HG02885 (cell line): ENCODE results near the gene TRDMT1.
A peak's percentile ranks its signal among the peaks of the same experiment; 100 is the strongest.

Experiments used
- ATAC-seq: cut with Tn5 transposase; IDR thresholded peaks from one replicate; pipeline ENCODE4 v1.9.1; 2021; ENCODE audit warnings: mild to moderate bottlenecking; ENCODE audit not compliant: unreplicated experiment, poor library complexity

Gene TRDMT1

DNA sequence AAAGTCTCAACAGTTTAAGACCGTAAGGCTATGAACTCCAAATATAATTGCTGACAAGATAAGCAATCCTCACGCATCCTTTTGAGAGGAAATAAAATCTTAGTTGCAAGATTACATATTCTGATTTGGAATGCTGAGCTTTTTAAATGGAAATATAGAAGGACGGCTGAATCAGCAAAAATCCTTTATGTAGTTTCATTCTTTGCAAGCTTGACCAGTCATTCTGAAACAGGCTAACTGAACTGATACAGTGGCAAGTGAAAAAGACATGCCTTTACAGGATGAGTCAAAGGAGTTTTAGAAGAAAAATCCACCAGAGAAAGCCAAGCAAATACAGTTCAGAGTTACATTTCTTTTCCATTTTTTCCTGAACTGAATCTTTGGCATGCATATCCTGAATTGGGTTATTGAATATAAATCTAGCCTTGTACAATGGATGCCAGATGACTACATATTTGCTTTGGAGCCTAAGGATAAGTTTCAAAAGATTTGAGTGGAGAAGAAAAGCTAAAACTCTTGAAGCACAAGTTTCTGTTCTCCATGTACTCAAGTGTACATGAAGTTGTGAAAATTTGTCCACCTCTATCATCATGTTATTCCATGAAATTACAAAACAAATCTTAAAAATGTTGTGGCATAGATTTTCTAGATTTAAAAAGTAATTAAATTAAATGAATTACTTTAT lies 30.9 kb upstream of the TRDMT1 start:
- peak; percentile 19 for ATAC-seq

DNA sequence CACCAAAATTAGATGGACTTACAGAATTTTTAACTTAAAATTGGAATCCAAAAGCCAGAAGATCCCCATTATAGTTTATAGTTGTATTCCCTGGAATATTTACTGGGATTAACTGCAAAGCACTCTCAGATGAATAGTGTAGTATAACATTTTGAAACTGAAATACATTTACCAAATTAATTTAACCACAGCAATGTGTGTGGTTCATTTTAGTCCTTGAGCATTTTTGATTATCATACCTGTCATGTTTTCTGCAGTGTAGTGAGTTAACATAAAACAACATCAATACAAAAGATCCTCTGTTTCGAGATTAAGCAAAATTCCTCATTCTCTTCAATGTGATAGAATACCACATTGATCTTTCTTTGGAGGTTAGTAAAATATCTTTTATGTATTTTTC lies 30.3 kb upstream of the TRDMT1 start:
- ATAC-seq: no peak

DNA sequence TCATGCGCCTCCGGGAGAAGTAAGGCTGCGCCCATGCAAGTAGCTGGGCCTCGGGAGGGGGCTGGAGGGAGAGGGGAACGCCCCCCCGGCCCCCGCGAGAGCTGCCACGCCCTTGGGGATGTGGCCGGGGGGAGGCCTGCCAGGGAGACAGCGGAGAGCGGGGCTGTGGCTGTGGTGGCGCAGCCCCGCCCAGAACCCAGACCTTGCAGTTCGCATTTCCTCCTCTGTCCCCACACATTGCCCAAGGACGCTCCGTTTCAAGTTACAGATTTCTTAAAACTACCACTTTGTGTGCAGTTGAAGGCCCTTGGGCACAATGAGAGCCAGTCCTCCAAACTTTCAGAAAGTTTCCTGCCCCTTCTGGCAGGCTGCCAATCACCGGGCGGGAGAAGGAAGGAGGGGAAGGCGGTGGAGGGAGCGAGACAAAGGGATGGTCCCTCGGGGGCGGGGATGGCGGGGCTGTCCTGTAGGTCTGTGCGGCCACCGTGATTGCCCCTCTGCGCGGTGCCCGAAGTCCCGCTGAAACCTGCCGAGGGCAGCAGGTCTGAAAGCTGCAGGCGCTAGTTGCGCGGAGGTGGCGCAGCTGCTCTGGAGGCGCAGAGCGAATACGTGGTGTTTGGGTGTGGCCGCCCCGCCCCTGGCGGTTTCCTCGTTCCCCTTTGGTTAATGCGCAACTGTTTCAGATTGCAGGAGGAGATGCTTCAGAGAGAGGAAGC lies 28.7 kb upstream of the TRDMT1 start:
- ATAC-seq: peak; percentile 67

DNA sequence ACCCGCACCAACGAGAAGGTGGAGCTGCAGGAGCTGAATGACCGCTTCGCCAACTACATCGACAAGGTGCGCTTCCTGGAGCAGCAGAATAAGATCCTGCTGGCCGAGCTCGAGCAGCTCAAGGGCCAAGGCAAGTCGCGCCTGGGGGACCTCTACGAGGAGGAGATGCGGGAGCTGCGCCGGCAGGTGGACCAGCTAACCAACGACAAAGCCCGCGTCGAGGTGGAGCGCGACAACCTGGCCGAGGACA lies 28.2 kb upstream of the TRDMT1 start:
- ATAC-seq: no peak

DNA sequence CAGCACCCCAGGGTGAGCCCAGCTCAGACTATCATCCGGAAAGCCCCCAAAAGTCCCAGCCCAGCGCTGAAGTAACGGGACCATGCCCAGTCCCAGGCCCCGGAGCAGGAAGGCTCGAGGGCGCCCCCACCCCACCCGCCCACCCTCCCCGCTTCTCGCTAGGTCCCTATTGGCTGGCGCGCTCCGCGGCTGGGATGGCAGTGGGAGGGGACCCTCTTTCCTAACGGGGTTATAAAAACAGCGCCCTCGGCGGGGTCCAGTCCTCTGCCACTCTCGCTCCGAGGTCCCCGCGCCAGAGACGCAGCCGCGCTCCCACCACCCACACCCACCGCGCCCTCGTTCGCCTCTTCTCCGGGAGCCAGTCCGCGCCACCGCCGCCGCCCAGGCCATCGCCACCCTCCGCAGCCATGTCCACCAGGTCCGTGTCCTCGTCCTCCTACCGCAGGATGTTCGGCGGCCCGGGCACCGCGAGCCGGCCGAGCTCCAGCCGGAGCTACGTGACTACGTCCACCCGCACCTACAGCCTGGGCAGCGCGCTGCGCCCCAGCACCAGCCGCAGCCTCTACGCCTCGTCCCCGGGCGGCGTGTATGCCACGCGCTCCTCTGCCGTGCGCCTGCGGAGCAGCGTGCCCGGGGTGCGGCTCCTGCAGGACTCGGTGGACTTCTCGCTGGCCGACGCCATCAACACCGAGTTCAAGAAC lies 27.7 kb upstream of the TRDMT1 start:
- peak; percentile 7 for ATAC-seq

DNA sequence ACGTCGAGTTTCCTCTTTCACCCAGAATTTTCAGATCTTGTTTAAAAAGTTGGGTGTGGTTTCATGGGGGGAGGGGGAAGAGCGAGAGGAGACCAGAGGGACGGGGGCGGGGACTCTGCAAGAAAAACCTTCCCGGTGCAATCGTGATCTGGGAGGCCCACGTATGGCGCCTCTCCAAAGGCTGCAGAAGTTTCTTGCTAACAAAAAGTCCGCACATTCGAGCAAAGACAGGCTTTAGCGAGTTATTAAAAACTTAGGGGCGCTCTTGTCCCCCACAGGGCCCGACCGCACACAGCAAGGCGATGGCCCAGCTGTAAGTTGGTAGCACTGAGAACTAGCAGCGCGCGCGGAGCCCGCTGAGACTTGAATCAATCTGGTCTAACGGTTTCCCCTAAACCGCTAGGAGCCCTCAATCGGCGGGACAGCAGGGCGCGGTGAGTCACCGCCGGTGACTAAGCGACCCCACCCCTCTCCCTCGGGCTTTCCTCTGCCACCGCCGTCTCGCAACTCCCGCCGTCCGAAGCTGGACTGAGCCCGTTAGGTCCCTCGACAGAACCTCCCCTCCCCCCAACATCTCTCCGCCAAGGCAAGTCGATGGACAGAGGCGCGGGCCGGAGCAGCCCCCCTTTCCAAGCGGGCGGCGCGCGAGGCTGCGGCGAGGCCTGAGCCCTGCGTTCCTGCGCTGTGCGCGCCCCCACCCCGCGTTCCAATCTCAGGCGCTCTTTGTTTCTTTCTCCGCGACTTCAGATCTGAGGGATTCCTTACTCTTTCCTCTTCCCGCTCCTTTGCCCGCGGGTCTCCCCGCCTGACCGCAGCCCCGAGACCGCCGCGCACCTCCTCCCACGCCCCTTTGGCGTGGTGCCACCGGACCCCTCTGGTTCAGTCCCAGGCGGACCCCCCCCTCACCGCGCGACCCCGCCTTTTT lies 26.9 kb upstream of the TRDMT1 start, which contains the start of gene VIM:
VIM (plus strand) TSS at position 151 of the 925 bp plus-strand sequence. CDS start 1,182 bp downstream, outside the sequence.
- ATAC-seq: peak; percentile 33

DNA sequence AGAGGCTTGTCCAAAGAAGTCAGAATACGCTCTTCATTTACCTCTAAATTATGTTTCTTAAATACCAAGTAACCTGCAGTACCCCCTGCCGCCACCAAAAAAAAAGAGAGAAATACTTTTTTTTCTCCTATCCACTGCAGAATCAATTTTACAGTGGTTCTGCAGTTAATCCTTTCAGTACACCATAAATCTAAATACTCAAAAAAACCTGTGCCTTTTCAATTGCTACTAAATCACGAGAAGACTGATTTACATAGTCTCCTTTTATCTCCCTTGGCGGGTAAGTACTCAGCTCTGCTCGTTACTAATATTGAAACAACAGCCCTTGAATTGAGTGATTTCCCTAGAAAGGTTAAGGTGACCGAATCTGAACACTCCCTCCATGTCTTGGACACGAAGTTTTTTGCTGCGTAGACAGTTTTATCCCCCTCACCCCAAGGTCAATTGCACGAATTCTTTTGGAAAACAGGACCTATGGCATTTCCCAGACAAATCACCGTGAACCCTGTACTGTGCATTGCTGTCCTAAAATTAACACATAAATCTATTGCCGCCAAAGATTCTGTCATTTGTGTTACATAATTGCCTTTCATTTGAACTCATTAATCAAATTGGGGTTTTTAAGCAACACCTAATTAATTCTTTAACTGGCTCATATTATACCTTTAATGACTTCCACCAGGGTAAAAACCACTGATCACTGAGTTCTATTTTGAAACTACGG lies 26.1 kb upstream of the TRDMT1 start:
- ATAC-seq: peak; percentile 38

DNA sequence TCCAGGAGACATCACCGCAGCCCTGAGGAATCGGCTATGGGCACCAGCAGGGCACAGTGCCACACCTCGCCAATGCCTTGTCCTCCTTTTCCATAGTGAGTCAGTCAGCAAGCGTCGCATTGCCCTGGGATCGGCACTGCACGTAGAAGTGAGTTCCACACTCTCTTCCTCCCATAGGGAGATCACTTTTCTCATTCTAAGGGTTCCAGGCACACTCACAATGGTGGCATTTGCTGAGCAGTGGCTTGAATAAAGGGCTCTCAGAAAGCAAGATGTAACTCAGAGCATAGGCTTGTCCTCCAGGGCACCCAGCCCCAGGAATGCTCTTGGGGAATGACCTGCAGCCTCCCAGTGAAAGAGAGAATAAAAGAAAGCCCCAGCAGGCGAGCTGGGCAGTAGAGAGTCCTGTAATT lies 25.4 kb upstream of the TRDMT1 start:
- no peak for ATAC-seq

DNA sequence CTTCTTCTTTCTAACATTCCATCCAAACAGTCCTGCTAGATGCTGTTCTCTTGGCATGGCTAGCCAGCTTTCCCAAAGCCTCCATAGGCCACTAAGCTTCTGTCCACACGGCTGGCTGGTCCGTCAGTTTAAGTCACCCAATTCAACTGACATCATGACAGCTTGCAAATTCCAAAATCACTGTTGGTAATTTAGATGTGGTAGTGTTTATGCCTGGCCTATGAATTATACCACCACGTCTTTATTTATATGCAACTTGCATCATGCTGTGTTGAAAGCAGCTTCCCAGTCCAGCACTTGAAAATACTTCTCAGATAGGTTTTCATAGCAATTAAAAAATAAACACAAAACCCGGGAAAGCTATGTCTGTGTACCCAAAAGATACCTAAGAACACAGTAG lies 24.3 kb upstream of the TRDMT1 start:
- ATAC-seq: no peak

DNA sequence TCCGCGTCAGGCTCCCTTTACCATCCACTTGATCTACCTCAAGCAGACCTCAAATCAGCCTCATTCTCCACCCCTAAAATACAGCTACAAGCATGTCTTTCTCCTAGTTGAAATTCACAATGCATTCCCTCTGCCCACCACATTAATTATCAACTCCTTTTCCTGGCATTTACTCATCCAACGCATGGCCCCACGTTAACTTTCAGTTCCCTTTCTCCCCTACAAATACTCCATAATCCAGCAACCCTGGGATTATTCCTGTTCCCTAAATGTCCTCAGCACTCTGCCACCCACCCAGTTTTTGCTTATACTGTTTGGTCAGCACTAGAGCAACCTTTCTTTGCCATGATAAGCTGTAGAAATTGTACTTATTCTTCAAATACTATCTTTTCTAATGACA lies 20.9 kb upstream of the TRDMT1 start:
- no peak for ATAC-seq

DNA sequence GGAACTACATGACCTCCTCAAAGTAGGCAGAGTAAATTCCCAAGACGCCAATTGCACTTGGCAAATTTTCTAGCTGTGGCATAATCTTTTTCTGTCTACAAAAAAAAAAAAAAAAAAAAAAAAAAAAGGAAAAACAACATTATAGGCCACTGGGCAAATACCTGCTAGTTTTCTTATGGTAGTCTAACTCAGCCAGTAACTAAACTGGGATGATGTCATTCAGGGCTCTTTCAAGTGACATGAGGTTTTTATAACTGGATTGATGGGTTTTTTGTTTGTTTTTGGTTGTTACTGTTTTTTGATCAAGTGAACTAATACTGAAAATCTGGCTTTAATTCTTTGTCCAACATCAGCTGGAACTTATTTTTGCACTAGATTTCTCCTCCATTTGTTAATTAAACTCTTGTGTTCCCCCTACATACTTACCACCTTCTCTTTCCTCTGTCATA lies 19.2 kb upstream of the TRDMT1 start:
- no peak for ATAC-seq

DNA sequence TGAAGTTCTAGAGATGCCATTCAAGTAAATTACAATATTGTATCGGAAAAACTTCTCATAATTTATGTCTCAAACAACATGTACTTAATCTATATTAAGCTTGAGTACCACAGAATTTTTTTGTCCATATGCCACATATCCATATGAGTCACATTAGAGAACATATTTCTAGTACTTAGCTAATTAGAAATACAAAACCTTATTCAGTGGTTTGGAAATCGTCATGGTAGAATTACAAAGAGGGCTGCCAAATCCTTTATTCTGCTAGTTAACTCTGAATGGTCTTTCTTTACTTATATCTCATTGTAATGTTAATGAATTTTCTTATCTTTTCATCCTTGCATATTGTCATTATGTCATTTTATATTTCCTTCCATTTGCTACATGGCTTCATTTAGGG lies 17.6 kb upstream of the TRDMT1 start:
- ATAC-seq: no peak

DNA sequence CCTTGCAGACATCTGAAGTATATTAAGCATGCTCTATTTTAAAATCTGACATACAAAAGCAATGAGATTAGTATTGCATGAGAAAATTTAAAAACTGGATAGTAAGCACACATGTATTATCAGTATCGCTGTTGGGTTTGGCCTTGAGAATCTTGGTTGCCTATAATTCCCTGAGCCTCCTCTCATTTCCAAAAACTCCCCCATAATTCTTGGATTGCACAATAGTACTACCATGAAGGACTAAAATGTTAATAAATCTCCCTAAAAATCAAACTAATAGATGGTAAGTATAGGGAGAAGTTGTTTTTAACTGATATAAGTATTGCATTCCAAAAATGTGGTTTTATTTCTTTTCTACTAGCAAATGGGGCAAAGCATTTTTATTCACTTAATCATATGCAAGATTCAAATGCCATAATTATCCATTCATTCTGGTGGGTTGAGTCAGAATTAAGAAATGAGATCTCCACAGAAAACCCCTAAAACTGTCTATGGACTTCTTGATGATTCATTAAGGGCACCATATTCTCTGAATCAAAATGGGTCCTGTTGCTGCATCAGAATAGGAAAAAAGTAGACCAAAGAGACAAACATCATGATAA lies 16.3 kb upstream of the TRDMT1 start:
- no peak for ATAC-seq

DNA sequence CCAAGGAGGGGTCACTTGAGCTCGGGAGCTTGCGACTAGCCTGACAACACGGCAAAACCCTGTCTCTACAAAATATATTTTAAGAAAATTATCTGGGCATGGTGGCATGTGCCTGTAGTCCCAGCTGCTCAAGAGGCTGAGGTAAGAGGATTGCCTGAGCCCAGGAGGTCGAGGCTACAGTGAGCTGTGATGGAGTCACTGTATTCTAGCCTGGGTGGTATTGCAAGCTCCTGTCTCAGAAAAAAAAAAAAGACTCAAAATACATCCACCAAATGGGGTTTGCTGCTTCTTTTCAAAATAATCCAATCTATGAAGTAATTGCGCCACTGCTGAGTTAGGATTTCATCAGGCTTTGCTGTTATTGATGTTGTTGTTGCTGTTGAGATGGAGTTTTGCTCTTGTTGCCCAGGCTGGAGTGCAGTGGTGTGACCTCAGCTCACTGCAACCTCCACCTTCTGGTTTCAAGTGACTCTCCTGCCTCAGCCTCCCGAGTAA lies 15.5 kb upstream of the TRDMT1 start:
- no peak for ATAC-seq

DNA sequence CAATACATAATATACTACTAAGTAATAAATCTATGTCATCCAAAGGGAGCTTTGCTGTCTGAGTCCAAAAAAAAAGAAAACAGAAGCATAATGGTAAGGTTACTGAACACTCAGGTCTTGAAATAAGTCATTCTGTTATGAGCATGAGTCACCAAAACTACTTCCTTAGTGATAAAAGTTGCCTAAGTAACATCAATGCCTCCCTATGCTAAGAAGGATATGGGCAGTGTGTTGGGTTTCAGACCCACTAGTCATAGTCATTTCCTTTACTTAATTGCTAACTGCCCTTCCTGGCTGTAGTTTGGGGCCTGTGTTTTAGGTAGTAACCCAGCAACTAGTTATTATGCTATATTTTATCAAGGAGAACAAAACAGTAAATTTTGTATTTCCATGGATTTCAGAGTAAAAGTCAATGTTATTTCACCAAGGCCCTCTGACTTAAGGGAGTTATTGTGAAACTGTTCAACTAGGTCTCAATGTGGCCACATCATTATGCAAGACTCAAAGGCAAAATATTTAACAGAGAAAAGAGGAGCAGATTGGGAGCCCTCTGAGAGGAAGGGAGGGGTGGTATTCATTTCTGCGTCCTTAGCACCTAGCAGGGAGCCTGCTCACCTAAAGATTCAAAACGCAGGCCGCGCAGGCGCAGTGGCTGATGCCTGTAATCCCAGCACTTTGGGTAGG lies 14.9 kb upstream of the TRDMT1 start:
- peak; percentile 100 for ATAC-seq

DNA sequence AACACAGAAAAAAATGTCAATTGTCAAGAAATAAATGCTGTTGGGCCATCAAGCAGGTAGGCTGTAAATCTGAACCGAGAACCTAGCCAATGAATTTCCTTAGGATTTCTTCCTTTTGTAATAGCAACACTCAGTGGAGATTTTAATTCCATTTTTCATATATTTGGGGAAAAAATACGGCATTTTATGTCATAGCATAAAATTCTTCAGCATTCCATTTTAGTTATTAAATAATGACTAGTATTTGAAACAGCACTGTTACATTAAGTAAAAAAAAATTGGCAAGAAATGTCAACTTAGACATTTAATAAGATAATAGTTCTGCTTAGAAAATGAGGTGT lies 14.3 kb upstream of the TRDMT1 start:
- ATAC-seq: no peak

DNA sequence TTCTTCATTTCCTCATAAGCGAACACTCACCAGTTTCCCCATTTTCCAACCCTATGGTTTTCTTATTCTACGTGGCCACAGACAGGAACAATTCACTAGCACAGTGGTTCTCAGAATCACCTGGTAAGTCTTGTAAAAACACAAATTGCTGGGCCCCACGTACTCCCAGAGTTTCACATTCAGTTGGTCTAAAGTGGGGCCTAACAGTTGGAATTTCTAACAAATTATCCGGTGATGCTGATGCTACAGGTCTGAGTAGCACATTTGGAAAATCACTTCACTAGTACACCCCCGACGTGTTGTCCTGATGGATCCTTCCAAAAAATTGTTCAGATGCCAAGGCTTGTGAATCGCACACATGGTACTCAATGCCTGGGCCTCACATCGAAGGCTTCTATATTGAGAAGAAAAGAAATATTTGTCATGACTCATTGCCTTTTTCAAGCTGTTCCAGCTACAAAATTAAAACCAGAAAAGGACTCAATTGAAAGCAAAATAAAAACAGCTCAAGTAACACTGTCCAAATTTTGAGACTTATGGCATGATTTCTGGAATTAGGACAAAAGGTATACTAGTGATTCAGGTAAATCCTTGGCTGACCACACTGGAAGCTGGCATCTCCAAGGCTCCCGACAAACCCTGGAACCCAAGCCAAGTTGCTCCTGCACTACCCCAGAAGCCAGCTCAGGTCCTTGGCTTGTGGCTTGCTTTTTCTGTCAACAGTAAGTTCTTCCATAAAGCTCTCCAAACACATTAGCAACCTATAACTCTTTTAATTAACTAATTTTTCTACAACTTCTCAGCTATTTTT lies 13.7 kb upstream of the TRDMT1 start:
- no peak for ATAC-seq

DNA sequence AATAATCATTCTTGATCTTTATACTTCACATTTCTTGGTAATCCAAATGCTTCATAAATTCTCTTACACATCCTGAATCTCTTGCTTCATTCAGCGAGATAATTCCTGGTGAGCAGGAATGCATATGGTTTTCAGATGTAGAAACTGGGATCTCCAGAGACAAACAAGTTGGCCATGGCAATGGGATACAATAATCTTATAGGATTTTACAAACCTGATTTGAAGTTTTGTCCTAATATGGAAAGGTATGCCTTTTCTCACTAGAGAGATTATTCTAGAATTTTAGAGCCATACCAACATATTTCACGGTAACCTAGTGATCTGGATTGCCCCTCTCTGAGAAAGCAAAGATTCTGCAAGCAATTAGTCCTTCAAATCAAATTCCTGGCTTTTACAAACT lies 13.1 kb upstream of the TRDMT1 start:
- no peak for ATAC-seq
